GM13977 (cell line): ENCODE data around the gene MAGEA9B.
"Not testable (repeated sequence)": the region's sequence is repeated elsewhere in the genome, so short reads cannot be mapped to it uniquely, and the experiment has no call there.

ENCODE experiments used
- DNase-seq: peaks from one replicate; pipeline ENCODE4 v3.0.0; 2012; ENCODE audit warnings: low spot score
- in situ Hi-C: fragments of 300-500 bp; cut with MboI; formaldehyde crosslinking; loops from one replicate; pipeline ENCODE4 v1.12.0; 2022; ENCODE audit warnings: low sequenced_read_pairs, low pct_unique_long_range_greater_than_20kb, mixed read lengths, inconsistent platforms; ENCODE audit not compliant: unreplicated experiment
- TF ChIP-seq, protein P1 (sequence below): IDR thresholded peaks from 2 replicates; pipeline ENCODE4 v1.5.1; 2012; ENCODE audit warnings: mild to moderate bottlenecking, control low read depth; ENCODE audit not compliant: insufficient read depth; ENCODE audit errors: extremely low read depth, missing control alignments

MAGEA9B gene

DNA sequence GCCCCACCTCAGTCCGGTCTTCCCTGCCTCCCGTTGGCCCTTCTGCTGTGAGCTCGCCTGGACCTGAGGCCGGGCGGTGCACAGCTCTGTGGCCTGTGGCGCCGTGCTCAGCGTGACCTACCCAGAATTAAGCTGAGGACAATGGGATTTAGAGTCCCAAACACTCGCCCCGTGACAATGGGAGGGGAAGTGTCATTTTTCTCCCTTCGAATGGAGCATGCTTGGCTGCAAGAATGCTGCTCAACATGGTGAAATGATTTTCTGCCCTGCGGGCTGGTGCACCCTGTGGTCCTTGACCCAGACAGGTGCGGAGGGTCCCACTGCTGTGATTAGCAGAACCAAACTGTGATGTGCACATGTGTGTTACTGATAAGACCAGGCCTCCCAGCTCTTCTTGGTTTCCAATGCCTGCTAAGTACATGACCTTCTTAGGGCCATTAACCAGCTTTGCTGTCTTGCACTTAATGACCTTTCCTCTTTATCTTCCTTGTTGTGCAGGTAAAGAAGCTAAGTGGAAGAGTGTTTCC is 45.7 kb downstream of the MAGEA9B start:
- DNase-seq = no peak
- in situ Hi-C loops = no loop called here
- TF ChIP-seq, protein P1, sequence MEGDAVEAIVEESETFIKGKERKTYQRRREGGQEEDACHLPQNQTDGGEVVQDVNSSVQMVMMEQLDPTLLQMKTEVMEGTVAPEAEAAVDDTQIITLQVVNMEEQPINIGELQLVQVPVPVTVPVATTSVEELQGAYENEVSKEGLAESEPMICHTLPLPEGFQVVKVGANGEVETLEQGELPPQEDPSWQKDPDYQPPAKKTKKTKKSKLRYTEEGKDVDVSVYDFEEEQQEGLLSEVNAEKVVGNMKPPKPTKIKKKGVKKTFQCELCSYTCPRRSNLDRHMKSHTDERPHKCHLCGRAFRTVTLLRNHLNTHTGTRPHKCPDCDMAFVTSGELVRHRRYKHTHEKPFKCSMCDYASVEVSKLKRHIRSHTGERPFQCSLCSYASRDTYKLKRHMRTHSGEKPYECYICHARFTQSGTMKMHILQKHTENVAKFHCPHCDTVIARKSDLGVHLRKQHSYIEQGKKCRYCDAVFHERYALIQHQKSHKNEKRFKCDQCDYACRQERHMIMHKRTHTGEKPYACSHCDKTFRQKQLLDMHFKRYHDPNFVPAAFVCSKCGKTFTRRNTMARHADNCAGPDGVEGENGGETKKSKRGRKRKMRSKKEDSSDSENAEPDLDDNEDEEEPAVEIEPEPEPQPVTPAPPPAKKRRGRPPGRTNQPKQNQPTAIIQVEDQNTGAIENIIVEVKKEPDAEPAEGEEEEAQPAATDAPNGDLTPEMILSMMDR = no peak

DNA sequence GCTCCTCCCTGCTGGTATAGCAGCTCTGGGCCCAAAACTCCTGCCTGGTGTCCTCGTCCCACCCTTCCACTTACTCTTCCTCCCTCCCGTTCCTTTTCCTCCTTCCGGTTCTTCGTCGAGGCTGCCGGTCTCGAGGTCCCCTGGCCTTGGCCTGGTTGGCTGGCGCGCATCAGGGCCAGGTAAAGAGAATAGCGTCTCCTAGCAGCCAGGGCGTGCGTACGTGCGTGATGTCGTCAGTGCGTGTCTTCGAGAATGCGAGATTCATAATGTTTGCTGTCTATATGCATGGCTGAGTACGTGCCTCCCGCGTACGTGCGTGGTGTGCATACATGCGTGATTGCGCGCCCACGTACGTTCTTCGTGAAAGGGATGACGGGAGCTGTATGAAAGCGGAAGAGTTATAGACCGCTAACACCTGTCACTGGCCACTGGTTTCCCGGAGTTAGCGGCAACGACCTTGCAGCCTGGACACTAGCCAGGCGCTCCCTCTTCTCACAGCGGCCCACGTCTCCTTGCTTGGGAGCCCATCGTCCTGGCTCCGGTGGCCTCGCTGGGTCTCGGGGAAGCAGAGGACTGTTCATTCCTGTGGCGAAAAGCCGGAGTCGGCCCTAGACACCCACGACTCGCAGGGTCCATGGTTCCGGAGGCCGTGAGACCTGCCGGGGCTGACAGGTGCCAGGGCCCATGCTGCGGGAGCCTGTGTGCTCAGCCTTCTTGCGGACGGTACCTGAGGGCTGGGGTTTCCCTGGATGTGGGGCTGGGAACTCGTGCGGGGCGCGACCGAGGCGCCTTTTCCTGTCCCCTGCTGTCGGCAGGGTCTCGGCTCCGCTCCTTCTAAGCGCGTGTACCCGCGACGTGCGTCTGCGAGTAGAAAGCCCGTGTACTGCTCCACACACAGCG is 46.4 kb downstream of the MAGEA9B start, which contains the start of gene EOLA1:
Gene EOLA1 (plus strand): TSS at position 392 of the 900 bp plus-strand sequence. CDS start 4,619 bp downstream, outside the sequence.
- in situ Hi-C loops = no loop called here
- TF ChIP-seq, protein P1 = no peak
- DNase-seq = peak; percentile 72

DNA sequence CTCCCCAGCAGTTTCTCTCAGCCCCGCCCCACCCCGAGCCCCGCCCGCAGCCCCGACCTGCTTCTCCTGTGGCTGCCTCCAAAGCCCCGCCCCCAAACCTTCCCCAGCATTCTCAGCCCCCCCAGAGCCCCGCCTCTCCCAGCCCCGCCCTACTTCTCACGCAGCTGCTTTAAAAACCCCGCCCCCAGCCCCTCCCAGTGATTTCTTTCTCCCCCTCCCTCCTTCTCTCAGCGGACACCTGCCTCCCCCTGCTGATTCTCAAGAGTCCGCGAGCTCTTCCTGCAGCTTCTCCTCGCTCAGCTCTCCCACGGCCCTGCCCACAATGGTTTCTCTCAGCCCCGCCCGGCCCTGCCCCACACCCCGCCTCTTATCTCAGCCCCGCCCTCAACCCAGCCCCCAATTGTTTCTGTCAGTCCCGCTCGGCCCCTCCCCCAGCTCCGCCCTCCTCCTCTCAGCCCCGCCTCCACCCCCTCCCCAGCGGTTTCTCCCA is 47.1 kb downstream of the MAGEA9B start:
- TF ChIP-seq, protein P1 = no peak
- in situ Hi-C loops = no loop called here
- DNase-seq = peak; percentile 86

DNA sequence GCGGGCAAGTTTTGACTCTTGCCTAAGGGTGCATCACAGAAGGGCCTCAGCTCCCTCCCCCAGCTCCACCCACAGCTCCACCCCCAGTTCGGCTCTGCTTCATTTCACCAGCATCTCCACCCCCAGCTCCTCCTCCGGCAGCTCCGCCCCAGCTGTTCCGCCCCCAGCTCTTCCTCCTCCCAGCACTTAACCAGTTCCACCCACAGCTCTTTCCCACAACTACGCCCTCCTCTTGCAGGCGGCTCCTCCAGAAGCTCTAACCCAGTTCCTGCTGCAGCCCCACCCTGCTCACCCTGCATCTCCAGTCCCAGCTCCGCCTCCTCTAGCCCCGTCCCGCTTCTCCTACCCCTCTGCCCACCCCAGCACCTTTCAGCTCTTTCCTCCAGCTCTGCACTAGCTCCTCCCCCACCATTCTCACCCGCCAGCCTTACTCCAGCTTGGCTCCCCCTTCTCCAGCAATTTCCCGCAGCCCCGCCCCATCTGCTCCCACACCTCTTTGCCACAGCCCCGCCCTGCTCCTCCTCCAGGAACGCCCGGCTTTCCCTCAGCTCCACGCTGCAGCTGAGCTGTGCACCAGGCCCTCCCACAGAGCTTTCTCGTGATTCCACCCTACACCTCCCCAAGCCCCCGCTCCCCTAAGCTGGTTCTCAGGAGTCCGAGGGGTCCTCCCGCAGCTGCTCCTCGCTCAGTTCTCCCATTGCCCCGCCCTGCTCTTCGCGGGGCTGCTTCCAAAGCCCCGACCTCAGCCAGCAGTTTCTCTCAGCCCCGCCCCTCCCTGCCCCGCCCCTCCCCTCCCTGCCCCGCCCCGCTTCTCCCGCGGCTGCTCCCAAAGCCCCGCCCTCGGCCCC is 47.8 kb downstream of the MAGEA9B start:
- in situ Hi-C loops = no loop called here
- TF ChIP-seq, protein P1 = no peak
- DNase-seq = peak; percentile 78

DNA sequence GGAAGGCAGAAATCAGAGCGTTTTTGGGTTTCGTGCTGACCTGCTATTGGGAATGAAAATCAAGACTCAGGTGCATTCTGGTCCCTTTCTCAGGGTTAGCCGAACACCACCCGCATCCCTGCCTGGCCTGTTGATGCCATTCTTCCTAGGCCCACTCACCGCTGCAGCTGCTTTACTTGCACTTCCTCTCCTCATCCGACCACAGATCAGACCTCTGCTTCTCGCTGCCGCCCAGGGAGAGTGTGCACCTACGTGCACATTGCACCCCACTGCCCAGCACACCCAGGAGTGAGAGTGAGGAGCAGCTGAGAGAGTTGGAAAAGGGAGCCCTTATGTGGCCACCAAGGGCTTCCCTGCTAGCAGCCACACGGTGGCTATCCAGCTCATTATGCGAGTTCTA is 49.8 kb downstream of the MAGEA9B start:
- DNase-seq, in situ Hi-C loops: not testable (repeated sequence)

DNA sequence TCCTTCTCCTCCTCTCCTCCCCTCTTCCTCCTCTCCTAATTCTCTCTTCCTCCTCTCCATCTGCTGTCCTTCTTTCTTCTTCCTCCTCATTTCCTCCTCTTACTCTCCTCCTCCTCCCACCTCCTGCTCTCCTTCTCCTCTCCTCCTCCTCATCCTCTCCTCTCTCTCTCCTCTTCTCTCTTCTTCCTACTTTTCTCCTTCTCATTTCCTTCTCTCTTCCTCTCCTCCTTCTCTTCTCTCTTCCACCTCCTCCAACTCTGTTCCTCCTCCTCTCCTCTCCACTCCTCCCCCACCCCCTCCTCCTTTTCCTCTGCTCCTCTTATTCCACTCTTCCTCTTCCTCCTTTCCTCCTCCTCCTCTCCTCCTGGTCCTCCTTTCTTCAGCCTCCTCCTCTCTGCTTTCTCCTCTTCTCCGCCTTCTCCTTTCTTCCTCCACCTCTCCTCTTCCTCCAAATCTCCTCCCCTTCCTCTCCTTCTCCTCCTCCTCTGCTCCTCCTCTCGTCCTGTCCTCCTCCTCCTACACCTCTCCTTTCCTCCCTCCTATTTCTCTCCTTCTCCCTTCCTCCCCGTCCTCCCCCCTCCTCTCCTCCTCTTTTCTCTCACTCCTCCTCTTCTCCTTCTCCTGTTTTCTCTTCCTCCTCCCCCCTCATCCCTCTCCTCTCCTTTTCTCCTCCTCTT is 52.2 kb downstream of the MAGEA9B start:
- DNase-seq, in situ Hi-C loops: not testable (repeated sequence)

DNA sequence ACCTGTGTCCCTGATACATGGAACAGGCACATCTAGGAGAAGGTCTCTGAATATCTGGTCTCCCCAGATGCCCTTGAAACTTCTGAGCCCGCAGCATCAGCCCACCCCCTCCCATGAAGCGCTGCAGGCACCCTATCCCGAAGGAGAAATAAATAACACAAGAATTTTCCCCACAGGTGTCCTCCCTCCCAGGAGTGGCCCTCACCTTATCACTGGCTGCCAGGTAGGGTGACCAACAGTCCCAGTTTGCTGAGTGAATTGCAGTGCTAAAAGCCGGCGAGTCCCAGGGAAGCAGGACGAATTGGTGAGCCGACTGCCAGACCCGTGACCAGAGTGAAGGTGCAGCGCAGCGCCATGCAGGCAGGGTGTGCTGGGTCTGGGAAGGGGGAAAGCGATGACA is 53.3 kb downstream of the MAGEA9B start:
- in situ Hi-C loops = not testable (repeated sequence)

DNA sequence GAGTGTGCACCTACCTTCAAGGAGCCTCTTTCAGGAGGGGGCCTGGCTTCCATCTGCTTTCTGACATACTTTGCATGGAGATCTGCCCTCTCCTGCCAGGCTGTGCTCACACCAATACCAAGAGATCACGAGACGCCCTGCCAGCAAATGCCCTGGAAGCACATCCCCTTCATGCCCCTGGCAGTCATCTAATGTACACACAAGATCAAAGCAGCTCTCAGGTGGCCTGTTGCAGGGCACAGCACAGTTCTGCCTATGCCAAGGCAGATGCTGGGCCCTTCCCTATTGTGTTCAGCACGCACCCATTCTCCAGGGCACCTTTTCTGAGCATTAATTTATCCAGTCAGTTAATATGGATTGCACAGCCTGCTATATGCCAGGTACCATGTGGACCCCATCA is 54.4 kb downstream of the MAGEA9B start:
- in situ Hi-C loops, DNase-seq: not testable (repeated sequence)

More for the DNA sequence above, 53.3 kb downstream of the MAGEA9B start:
- DNase-seq = not testable (repeated sequence)
